ENCODE results near the gene TXNL4B.
A peak's percentile ranks its signal among the peaks of the same experiment; 100 is the strongest.

The TXNL4B gene

DNA sequence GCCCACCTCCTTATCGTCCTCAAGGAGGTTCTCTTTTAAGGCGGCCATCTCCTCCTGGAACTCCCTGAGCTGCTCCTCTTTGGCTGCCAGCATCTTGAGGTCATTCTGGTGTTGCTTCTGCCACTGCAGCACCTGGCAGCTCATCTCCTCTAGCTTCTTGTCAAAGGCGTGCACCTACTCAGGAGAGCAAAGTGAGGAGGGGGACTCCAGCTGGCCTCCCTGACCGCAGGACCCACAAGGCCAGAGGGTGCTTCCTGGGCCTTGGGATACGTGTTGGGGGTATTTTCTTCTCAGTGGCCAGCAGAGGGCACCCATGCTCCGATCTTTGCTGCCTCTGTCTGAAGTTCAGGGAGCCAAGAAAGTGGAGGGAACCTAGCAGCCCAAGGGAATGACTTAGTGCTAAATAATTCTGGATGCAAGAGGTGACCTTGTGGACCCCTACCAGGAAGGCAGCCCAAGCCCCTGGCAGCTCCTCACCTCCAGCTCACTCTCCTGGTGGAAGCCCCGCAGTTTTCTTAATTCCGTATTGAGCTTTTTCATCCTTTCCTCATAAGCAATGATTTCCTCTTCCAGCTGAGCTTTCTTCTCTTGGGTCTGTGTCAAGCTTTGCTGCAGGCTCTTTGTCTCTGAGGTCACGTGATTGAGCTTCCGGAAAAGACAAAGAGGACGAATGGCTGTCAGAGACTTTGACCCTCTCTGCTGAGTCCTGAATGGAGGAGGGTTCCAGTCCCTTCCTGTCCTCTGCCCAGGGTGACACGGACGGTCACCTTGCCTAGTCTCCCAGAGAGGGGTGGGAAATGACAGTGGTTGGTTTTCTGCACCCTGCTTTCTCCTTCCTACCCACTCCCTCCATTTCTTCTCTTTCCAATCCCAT is 31.6 kb upstream of the TXNL4B start:
- TF ChIP-seq, protein P1, sequence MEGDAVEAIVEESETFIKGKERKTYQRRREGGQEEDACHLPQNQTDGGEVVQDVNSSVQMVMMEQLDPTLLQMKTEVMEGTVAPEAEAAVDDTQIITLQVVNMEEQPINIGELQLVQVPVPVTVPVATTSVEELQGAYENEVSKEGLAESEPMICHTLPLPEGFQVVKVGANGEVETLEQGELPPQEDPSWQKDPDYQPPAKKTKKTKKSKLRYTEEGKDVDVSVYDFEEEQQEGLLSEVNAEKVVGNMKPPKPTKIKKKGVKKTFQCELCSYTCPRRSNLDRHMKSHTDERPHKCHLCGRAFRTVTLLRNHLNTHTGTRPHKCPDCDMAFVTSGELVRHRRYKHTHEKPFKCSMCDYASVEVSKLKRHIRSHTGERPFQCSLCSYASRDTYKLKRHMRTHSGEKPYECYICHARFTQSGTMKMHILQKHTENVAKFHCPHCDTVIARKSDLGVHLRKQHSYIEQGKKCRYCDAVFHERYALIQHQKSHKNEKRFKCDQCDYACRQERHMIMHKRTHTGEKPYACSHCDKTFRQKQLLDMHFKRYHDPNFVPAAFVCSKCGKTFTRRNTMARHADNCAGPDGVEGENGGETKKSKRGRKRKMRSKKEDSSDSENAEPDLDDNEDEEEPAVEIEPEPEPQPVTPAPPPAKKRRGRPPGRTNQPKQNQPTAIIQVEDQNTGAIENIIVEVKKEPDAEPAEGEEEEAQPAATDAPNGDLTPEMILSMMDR (IDR thresholded peaks at IDR 0.05; ENCODE audit: low read depth, low read length), result peak; percentile 82
- H3K4me3 ChIP-seq (ENCODE audit: low read depth, low read length), result no peak overlapping the region
- in situ Hi-C loops (cut with HindIII; ENCODE audit: low sequenced_read_pairs), result no loop called here
- DNase-seq (ENCODE audit: low read depth, low spot score), result peak; percentile 75

DNA sequence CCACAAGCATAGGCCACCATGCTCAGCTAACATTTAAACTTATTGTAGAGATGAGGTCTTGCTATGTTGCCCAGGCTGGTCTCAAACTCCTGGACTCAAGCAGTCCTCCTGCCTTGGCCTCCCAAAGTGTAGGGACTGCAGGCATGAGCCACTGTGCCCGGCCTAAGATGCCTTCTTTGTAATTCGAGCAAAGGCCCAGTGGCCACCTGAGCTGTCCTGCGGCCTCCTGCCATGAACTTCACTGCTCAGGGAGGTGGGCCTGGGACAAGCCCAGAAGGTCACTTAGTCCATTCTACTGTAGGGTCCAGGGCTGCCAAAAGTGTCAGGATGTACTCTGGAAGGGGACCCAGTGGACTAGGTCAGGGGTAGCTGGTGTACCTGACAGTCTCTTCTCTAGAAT is 30.7 kb upstream of the TXNL4B start:
- in situ Hi-C loops (cut with HindIII; ENCODE audit: low sequenced_read_pairs), result no loop called here
- no peak for DNase-seq (ENCODE audit: low read depth, low spot score)
- no peak overlapping the region for H3K4me3 ChIP-seq (ENCODE audit: low read depth, low read length)
- TF ChIP-seq, protein P1 (IDR thresholded peaks at IDR 0.05; ENCODE audit: low read depth, low read length), result no peak

DNA sequence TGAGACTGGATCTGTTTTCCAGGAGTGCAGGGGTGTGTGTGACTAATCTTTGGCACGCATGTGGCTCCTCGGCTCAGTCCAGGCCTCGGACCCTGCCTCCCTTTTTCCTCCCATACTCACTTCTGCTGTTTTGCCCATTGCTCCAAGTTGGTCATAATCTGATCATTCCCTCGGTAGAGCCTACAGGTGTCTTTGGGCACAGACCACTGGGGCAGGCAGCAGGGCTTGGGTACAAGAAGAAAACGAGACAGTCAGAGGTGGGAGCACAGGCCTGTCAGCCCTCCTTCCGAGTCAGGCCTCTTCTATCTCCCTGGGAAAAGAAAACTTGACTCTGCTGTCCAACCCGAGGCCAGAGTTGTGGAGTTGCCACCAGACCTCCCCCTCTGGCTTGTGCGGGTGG is 30.0 kb upstream of the TXNL4B start:
- no peak overlapping the region for H3K4me3 ChIP-seq (ENCODE audit: low read depth, low read length)
- in situ Hi-C loops (cut with HindIII; ENCODE audit: low sequenced_read_pairs), result no loop called here
- TF ChIP-seq, protein P1 (IDR thresholded peaks at IDR 0.05; ENCODE audit: low read depth, low read length), result no peak
- DNase-seq (ENCODE audit: low read depth, low spot score), result no peak

DNA sequence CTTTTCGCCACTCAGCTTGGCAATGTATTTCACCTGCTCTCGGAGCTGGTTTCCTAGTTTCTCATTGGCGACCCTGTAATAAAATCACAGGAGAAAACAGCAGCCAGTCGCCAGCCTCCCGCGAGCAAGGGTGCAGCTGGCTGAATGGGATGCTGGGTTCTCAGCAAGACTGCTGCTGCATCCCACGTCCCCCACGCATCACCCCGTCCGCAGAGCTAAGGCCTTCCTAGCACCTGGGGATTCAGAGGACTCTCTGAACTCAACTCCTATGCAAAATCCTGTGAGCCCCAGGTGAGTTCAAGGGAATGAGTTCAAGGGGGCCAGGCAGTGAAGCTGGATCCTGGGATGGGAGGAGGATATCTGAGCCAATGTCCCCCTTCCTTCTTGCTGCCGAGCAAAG is 29.5 kb upstream of the TXNL4B start:
- in situ Hi-C loops (cut with HindIII; ENCODE audit: low sequenced_read_pairs), result no loop called here
- no peak overlapping the region for H3K4me3 ChIP-seq (ENCODE audit: low read depth, low read length)
- TF ChIP-seq, protein P1 (IDR thresholded peaks at IDR 0.05; ENCODE audit: low read depth, low read length), result no peak
- no peak for DNase-seq (ENCODE audit: low read depth, low spot score)

DNA sequence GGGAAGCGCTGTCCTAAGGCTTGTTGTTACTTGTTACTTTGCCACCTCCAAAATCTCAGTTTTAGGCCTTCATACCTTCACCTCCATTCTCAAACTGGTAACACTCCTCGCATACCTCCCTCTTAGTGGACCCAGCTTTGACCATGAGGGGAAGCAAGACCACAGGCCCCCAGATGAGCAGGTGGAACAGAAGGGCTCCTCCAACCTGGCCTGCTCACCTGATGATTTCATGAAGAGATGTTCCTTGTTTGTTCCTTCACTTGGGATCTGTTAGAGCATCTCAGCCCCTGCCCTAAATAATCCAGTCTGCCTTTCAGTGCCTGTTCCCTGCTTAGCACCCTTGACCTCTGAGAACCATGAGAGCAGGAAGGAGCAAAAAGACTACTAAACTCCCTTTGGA is 28.9 kb upstream of the TXNL4B start:
- TF ChIP-seq, protein P1 (IDR thresholded peaks at IDR 0.05; ENCODE audit: low read depth, low read length), result no peak
- in situ Hi-C loops (cut with HindIII; ENCODE audit: low sequenced_read_pairs), result no loop called here
- H3K4me3 ChIP-seq (ENCODE audit: low read depth, low read length), result no peak overlapping the region
- DNase-seq (ENCODE audit: low read depth, low spot score), result no peak

DNA sequence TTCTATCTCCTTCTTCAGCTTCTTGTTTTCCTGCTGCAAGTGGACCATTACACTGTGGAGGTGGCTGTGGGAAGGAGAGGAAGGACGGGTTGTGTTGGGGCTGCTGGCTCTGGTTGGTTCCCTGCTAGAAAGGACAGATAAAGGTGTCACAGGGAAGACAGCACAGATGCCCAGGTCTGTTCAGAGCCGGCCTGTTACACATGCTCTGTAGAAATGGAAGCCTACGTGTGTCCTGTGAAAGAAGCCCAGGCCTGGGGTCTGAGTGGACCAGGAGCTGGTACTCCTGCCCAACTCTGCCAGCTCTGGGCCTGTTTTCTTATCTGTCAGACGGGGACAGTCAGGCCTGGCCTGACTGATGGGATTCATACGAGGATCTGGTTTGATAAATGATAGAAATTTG is 26.6 kb upstream of the TXNL4B start:
- in situ Hi-C loops (cut with HindIII; ENCODE audit: low sequenced_read_pairs), result no loop called here
- no peak for DNase-seq (ENCODE audit: low read depth, low spot score)
- H3K4me3 ChIP-seq (ENCODE audit: low read depth, low read length), result no peak overlapping the region
- TF ChIP-seq, protein P1 (IDR thresholded peaks at IDR 0.05; ENCODE audit: low read depth, low read length), result no peak

Data from astrocyte of the spinal cord (primary cell).